Measurements from ENCODE around the gene TBR1. TPM values are rescaled to one million over a fixed set of nuclear protein-coding genes. Genes with fewer than 3 reads are reported as not detected.
A peak's percentile ranks its signal among the peaks of the same experiment; 100 is the strongest.

TBR1 gene
- total and polyA plus RNA-seq, 10 of the 15 experiments (the other 5 are each of a cell fraction or from before 2014, with no cell fraction given), result 0.01 TPM; not detected in 9

DNA sequence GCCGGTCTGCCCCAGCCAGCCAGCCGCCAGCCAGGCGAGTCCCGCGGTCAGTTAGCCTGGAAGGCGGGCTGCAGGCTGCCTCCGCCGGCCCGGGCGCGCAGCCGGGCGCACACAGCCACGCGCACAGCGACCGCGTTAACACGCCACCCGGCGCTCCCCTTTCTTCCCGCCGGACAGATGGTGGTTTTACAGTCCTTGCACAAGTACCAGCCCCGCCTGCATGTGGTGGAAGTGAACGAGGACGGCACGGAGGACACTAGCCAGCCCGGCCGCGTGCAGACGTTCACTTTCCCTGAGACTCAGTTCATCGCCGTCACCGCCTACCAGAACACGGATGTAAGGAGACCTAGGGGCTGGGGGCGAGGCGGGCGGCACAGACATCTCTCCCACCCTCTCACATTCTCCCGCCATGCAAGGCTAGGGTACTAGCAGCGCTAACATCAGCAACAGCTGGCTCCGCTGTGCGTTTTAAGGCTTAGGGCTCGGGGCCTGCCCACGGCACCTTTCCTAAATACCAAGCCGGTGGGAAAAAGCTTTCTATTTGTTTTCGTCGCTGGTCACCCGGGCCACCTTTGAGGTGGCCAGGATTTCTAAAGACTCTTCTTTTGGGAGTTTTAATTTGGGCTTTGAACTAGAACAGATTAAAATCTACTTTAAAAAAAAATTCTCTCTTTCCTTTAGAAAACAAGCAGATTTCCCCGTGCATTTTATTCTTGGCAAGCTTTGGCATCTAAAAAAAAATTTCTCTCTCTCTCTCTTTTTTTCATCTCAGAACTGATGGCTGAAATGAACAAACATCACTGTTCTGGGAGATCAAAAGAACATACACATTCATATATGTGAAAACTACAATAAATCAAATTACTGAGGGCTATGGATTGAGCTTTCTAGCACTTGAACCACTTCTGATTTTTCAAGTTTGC lies 2.9 kb downstream of the TBR1 start:
- Histone ChIP-seq H4K20me1 (ENCODE audit: control insufficient read depth, insufficient read depth) (no peaks in the 10 kb centered on the region), H3K9ac (ENCODE audit: control insufficient read depth, insufficient read depth, low read length) (no peak overlapping the region), H3K9me3 (replicated peaks; ENCODE audit: control insufficient read depth, insufficient read depth, low read length) (no peaks in the 10 kb centered on the region; the same call in 2 of the 3 replicates), H3K4me1 (ENCODE audit: control insufficient read depth, insufficient read depth, low read length) (peaks cover 5% of the 10 kb centered on the region; the same call in 1 of the 2 replicates), H3K4me3 (peak overlapping the region; percentile 36; the same call in 1 of the 2 replicates), H3K36me3 (ENCODE audit: control insufficient read depth in 2 of 2, insufficient read depth in 2 of 2, low read length in 1 of 2) (no peaks in the 10 kb centered on the region), H3K79me2 (ENCODE audit: control insufficient read depth, insufficient read depth, low read length) (no peaks in the 10 kb centered on the region), H3K27me3 (replicated peaks in 1 of 2; ENCODE audit: control insufficient read depth in 2 of 2, insufficient read depth in 2 of 2, low read length in 1 of 2) (peaks cover 25 to 52% of the 10 kb centered on the region in 2 experiments), H3K4me2 (ENCODE audit: control insufficient read depth, insufficient read depth) (peak overlapping the region; percentile 77), H3K27ac (ENCODE audit: control insufficient read depth, insufficient read depth) (no peak overlapping the region), H2AFZ (ENCODE audit: control insufficient read depth, low read depth, low read length) (no peak overlapping the region)
- peak; percentile 17 for ATAC-seq
- in situ Hi-C loops (cut with MboI) (no loop called here), intact Hi-C loops (cut with micrococcal nuclease; ENCODE audit: unreplicated experiment) (no loop called here)
- ChIA-PET RAD21 (ENCODE audit: unreplicated experiment) (no interaction called here), POLR2A (no interaction called here), CTCF (interaction anchor here (1.3 kb wide), 1 partner anchor 30 kb away, joined by 3 read pairs; no protein-coding TSS in a partner anchor), SMC1A (ENCODE audit: uncharacterized antibody, unreplicated experiment) (interaction anchor here (0.6 to 0.9 kb wide), 2 partner anchors 18 to 34 kb away, joined by 3 read pairs; no protein-coding TSS in a partner anchor)
- 27% methylated on average over 49 of the region's 49 CpGs for WGBS (ENCODE audit: insufficient coverage, insufficient replicate concordance, low lambda C conversion rate, missing lambda C conversion rate)
- no peak for DNase-seq (ENCODE audit: low read depth, low spot score)
- no TSS peak for BruUV-seq (replicated peaks)
- no peak for FAIRE-seq
- TF ChIP-seq HDAC6 (IDR thresholded peaks at IDR 0.05; ENCODE audit: unreplicated experiment) (peak; percentile 84), STAT1 (conservative IDR thresholded peaks at IDR 0.05) (no peak), SUZ12 (IDR thresholded peaks at IDR 0.05; ENCODE audit: unreplicated experiment) (peak; percentile 26)

DNA sequence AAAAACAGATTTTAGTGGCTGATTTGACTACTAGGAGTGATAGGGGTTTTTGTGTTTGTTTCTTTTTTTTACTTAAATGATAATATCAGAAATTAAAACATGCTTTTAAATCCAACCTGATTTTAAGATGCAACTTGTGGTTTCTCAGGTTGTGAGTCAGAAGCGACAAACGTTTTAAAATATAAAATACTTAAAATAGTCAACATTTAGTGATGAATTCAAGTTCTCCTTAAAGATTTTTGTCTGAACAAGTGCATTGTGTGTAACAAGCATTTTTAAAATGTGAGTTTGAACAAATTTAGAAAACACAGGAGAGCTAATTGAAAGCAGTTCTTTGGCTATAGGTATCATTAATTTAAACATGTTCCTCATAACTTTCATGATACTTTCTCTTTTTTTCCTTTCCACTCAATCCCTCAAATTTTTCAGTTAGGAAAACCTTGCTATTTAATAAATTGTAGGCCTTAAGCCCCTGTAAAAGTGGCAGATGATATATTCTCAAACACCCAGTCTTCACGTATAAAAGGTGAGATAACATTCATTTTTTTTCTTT lies 3.6 kb downstream of the TBR1 start:
- CTCF ChIA-PET, result interaction anchor here (1.3 kb wide), 1 partner anchor 31 kb away, joined by 3 read pairs; no protein-coding TSS in a partner anchor
- no peak for ATAC-seq
- POLR2A ChIA-PET, result no interaction called here

More for the DNA sequence above, 3.6 kb downstream of the TBR1 start:
- Histone ChIP-seq H3K79me2 (ENCODE audit: control insufficient read depth, insufficient read depth, low read length) (no peaks in the 10 kb centered on the region), H3K27me3 (replicated peaks in 1 of 2; ENCODE audit: control insufficient read depth in 2 of 2, insufficient read depth in 2 of 2, low read length in 1 of 2) (peaks cover 27 to 58% of the 10 kb centered on the region in 2 experiments), H3K4me2 (ENCODE audit: control insufficient read depth, insufficient read depth) (no peak overlapping the region), H3K4me3 (no peak overlapping the region), H3K4me1 (ENCODE audit: control insufficient read depth, insufficient read depth, low read length) (peaks cover 5% of the 10 kb centered on the region; the same call in 1 of the 2 replicates), H4K20me1 (ENCODE audit: control insufficient read depth, insufficient read depth) (no peaks in the 10 kb centered on the region), H3K9ac (ENCODE audit: control insufficient read depth, insufficient read depth, low read length) (no peak overlapping the region), H3K27ac (ENCODE audit: control insufficient read depth, insufficient read depth) (no peak overlapping the region), H3K9me3 (replicated peaks; ENCODE audit: control insufficient read depth, insufficient read depth, low read length) (no peaks in the 10 kb centered on the region; the same call in 2 of the 3 replicates), H2AFZ (ENCODE audit: control insufficient read depth, low read depth, low read length) (no peak overlapping the region), H3K36me3 (ENCODE audit: control insufficient read depth in 2 of 2, insufficient read depth in 2 of 2, low read length in 1 of 2) (no peaks in the 10 kb centered on the region)
- SMC1A ChIA-PET (ENCODE audit: uncharacterized antibody, unreplicated experiment), result interaction anchor here (0.9 kb wide), 1 partner anchor 17 kb away, joined by 3 read pairs; no protein-coding TSS in a partner anchor
- DNase-seq (ENCODE audit: low read depth, low spot score), result no peak
- 49% methylated on average over 3 of the region's 3 CpGs for WGBS (ENCODE audit: insufficient coverage, insufficient replicate concordance, low lambda C conversion rate, missing lambda C conversion rate)
- RAD21 ChIA-PET (ENCODE audit: unreplicated experiment), result no interaction called here
- TF ChIP-seq NR2C2 (IDR thresholded peaks at IDR 0.05; ENCODE audit: borderline replicate concordance, control insufficient read depth, insufficient read length, low read depth) (no peak), EZH2 (IDR thresholded peaks at IDR 0.05; ENCODE audit: borderline replicate concordance, control insufficient read depth, low read depth, low read length) (0 out of 2 replicates have a peak, but pooled peaks have one; percentile 2)
- TF ChIP-seq, protein P1, sequence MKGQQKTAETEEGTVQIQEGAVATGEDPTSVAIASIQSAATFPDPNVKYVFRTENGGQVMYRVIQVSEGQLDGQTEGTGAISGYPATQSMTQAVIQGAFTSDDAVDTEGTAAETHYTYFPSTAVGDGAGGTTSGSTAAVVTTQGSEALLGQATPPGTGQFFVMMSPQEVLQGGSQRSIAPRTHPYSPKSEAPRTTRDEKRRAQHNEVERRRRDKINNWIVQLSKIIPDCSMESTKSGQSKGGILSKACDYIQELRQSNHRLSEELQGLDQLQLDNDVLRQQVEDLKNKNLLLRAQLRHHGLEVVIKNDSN (IDR thresholded peaks at IDR 0.05; ENCODE audit: borderline replicate concordance, extremely low read length, insufficient read depth, low read depth, low read length), result no peak
- no TSS peak for BruUV-seq (replicated peaks)
- in situ Hi-C loops (cut with MboI) (no loop called here), intact Hi-C loops (cut with micrococcal nuclease; ENCODE audit: unreplicated experiment) (loop anchor here (10.0 kb wide), 1 partner anchor 525 kb away; no protein-coding TSS in a partner anchor)
- FAIRE-seq, result no peak

All from GM12878 (cell line).